PC-3 (cell line): Measurements from ENCODE around the gene PBX3. TPM values are rescaled to one million over a fixed set of nuclear protein-coding genes. Genes with fewer than 3 reads are reported as not detected.

ENCODE experiments used
- ATAC-seq: fragments of 200-7000 bp; cut with Tn5 transposase; 2 replicates; pipeline ENCODE4 v1.9.1; 2020; ENCODE audit warnings: mild to moderate bottlenecking, moderate library complexity
- BruUV-seq: library from RNA; stranded (reverse); fragments of 400-500 nt; replicated peaks from 2 replicates; lab custom pipeline; 2021; lab: Mats Ljungman, UMichigan
- CTCF ChIA-PET: fragments of 300-600 bp; sonication (Branson Sonifier 250); formaldehyde crosslinking; loops from one replicate; lab custom pipeline; 2022; ENCODE audit warnings: antibody characterized with exemption; lab: Charles Lee
- POLR2A ChIA-PET: fragments of 300-600 bp; sonication (Branson Sonifier 250); formaldehyde crosslinking; loops from one replicate; lab custom pipeline; 2022; ENCODE audit warnings: antibody characterized with exemption; ENCODE audit not compliant: unreplicated experiment; lab: Charles Lee
- DNase-seq: peaks from one replicate; pipeline ENCODE4 v3.0.0-alpha.2; 2015
- H2AFZ ChIP-seq: fragments of 300-600 bp; sonication (generic); 2 replicates; pipeline ENCODE4 v1.6.0; 2016; ENCODE audit warnings: antibody characterized with exemption, low read length
- H3F3A ChIP-seq: fragments of 300-600 bp; sonication (generic); one replicate; pipeline ENCODE4 v1.6.0; 2017; ENCODE audit warnings: antibody characterized with exemption, low read length, control low read depth, mild to moderate bottlenecking; ENCODE audit not compliant: unreplicated experiment
- H3K27ac ChIP-seq: fragments of 300-600 bp; sonication (generic); 2 replicates; pipeline ENCODE4 v1.5.1; 2016; ENCODE audit warnings: mild to moderate bottlenecking, low read length
- H3K27me3 ChIP-seq: fragments of 300-600 bp; sonication (generic); 2 replicates; pipeline ENCODE4 v1.6.1; 2016; ENCODE audit warnings: low read length, mixed read lengths
- H3K36me3 ChIP-seq: fragments of 300-600 bp; sonication (generic); 2 replicates; pipeline ENCODE4 v1.6.1; 2016; ENCODE audit warnings: low read depth, mixed run types, low read length, mixed read lengths
- H3K4me1 ChIP-seq: fragments of 300-600 bp; sonication (generic); 2 replicates; pipeline ENCODE4 v1.5.1; 2016; ENCODE audit warnings: low read length; ENCODE audit not compliant: insufficient read depth
- H3K4me2 ChIP-seq: fragments of 300-600 bp; sonication (generic); 2 replicates; pipeline ENCODE4 v1.6.0; 2016; ENCODE audit warnings: low read length
- H3K4me3 ChIP-seq: fragments of 300-600 bp; sonication (generic); 2 replicates; pipeline ENCODE4 v1.5.1; 2016; ENCODE audit warnings: mild to moderate bottlenecking, low read length, mixed read lengths
- H3K79me2 ChIP-seq: fragments of 300-600 bp; sonication (generic); 2 replicates; pipeline ENCODE4 v1.6.1; 2017; ENCODE audit warnings: low read length, mixed read lengths
- H3K9ac ChIP-seq: fragments of 300-600 bp; sonication (generic); 2 replicates; pipeline ENCODE4 v1.6.0; 2016; ENCODE audit warnings: mild to moderate bottlenecking, low read length
- H3K9me2 ChIP-seq: fragments of 300-600 bp; sonication (generic); replicated peaks from 2 replicates; pipeline ENCODE4 v1.6.1; 2016; ENCODE audit warnings: mixed run types, low read length, mixed read lengths
- H3K9me3 ChIP-seq: fragments of 300-600 bp; sonication (generic); 2 replicates; pipeline ENCODE4 v1.6.1; 2016; ENCODE audit warnings: low read length, mixed read lengths
- H4K20me1 ChIP-seq: fragments of 300-600 bp; sonication (generic); 2 replicates; pipeline ENCODE4 v1.6.1; 2016; ENCODE audit warnings: low read length, mixed read lengths
- CTCF ChIP-seq: fragments of 300-600 bp; sonication (generic); conservative IDR thresholded peaks from 2 replicates; pipeline ENCODE4 v1.5.1; 2017; ENCODE audit warnings: antibody characterized with exemption, low read depth, mild to moderate bottlenecking, low read length
- EZH2 ChIP-seq: fragments of 300-600 bp; sonication (generic); IDR thresholded peaks from one replicate; pipeline ENCODE4 v1.6.1; 2017; ENCODE audit warnings: antibody characterized with exemption, mild to moderate bottlenecking, low read length; ENCODE audit not compliant: unreplicated experiment
- EZH2phosphoT487 ChIP-seq: fragments of 300-600 bp; sonication (generic); IDR thresholded peaks from 2 replicates; pipeline ENCODE4 v1.6.1; 2018; ENCODE audit warnings: mild to moderate bottlenecking, antibody characterized with exemption, low read length, borderline replicate concordance
- intact Hi-C: fragments of 100-400 bp; cut with micrococcal nuclease; formaldehyde crosslinking; loops from 2 replicates; pipeline ENCODE4 v1.9.0; 2023
- total RNA-seq: library from RNA; depleted of rRNA; stranded (reverse); fragments of >200 nt; gene quantifications from 2 replicates; pipeline ENCODE4 v1.2.3, GENCODE V29; 2014

PBX3 gene
- total RNA-seq, 1 experiment from 2014 or later: 35.5 TPM

DNA sequence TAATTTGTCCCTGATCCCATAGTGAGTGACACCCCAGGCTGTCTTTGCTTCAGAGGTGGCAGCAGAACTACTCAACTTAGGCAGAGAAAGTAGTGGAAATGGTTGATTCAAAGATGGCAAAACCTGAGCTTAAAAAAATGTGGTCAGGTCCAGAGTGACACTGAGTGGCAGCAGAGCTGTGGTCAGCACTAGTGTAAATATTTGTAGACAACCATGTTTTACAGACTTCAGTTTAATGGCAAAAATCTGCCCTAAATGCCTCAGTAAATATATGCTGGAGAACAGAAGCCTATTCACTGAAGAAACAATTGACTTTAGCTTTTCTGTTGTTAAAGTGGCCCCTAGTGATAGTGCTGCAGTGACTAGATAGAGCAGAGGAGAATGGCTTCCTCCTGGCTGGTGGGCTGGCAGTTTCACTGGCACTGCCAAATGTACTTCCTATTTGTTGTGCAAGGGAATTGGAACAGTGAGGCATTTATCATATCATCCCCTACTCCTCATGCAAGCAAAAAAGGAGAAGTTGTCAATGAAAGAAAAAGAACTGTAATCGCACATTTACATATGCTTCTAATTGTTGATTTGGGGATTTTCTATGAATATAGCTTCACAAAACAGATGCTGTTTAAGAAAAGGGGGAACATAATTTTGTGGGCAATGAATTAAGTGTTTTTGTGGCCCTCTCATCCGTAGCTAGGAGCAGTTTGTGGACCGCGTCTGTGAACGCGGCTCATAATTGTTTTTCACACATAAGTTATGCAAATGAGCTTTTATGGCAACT lies 12.0 kb downstream of the PBX3 start:
- BruUV-seq: no TSS peak
- Histone ChIP-seq H2AFZ (peak overlapping the region; percentile 65; the same call in 1 of the 2 replicates), H3K27me3 (no peaks in the 10 kb centered on the region), H3K36me3 (no peaks in the 10 kb centered on the region), H3K4me1 (peaks cover 11% of the 10 kb centered on the region), H3K9me2 (no peaks in the 10 kb centered on the region), H3K79me2 (no peaks in the 10 kb centered on the region), H3K9ac (no peak overlapping the region), H3F3A (no peaks in the 10 kb centered on the region), H3K9me3 (no peaks in the 10 kb centered on the region), H4K20me1 (no peaks in the 10 kb centered on the region), H3K27ac (no peak overlapping the region), H3K4me3 (peak overlapping the region; percentile 53), H3K4me2 (peak overlapping the region; percentile 80)
- peak; percentile 44 for DNase-seq
- ChIA-PET CTCF (interaction anchor here (0.6 kb wide), 1 partner anchor 237 kb away, joined by 4 read pairs; no protein-coding TSS in a partner anchor), POLR2A (no interaction called here)
- TF ChIP-seq CTCF: no peak
- no peak for TF ChIP-seq EZH2phosphoT487
- TF ChIP-seq EZH2: no peak
- intact Hi-C loops: no loop called here
- peak; percentile 95 for ATAC-seq

- peak overlapping the region; percentile 80 for H3K4me2 ChIP-seq
- H3K27me3 ChIP-seq: no peaks in the 10 kb centered on the region
- no peak overlapping the region for H3K27ac ChIP-seq
- peak overlapping the region; percentile 53 for H3K4me3 ChIP-seq
- ChIA-PET CTCF (no interaction called here), POLR2A (no interaction called here)
- H2AFZ ChIP-seq: peak overlapping the region; percentile 65; the same call in 1 of the 2 replicates
- no peak overlapping the region for H3K9ac ChIP-seq
- ATAC-seq (peak; percentile 8; the same call in 1 of the 2 replicates), DNase-seq (no peak)
- H4K20me1 ChIP-seq: no peaks in the 10 kb centered on the region
- H3K4me1 ChIP-seq: peaks cover 11% of the 10 kb centered on the region
- BruUV-seq: no TSS peak
- TF ChIP-seq CTCF (no peak), EZH2phosphoT487 (no peak), EZH2 (no peak)
- H3K9me3 ChIP-seq: no peaks in the 10 kb centered on the region
- no peaks in the 10 kb centered on the region for H3F3A ChIP-seq
- intact Hi-C loops: no loop called here
- no peaks in the 10 kb centered on the region for H3K36me3 ChIP-seq
- H3K79me2 ChIP-seq: no peaks in the 10 kb centered on the region
- no peaks in the 10 kb centered on the region for H3K9me2 ChIP-seq
These were observed 12.6 kb downstream of the PBX3 start for GRCh38 chr9:125759764-125760129.

DNA sequence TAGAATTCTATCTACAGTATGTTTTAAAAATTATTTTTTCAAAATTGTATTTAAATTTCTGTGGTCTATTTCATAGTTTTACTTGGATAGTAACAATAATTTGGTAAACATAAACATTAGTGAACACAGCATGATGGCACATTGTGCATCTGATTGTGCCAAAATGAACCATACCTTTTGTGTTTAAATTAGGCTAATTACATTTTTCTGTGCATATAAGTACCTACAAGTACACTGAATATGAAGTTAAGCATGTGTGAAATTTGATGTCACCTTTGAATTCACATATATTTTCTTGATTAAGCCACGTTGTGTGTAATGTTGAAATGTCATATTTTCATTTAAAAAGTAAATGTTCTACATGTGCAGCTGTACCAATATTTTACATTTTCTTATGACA lies 13.4 kb downstream of the PBX3 start:
- ChIA-PET CTCF (no interaction called here), POLR2A (interaction anchor here (0.8 kb wide), 1 partner anchor 117 kb away, joined by 6 read pairs; no protein-coding TSS in a partner anchor)
- Histone ChIP-seq H3K9me3 (no peaks in the 10 kb centered on the region), H3K27ac (no peak overlapping the region), H3K79me2 (no peaks in the 10 kb centered on the region), H2AFZ (no peak overlapping the region), H3K4me3 (no peak overlapping the region), H3F3A (no peaks in the 10 kb centered on the region), H3K9me2 (no peaks in the 10 kb centered on the region), H3K36me3 (no peaks in the 10 kb centered on the region), H3K27me3 (no peaks in the 10 kb centered on the region), H3K4me1 (peaks cover 11% of the 10 kb centered on the region), H4K20me1 (no peaks in the 10 kb centered on the region), H3K9ac (no peak overlapping the region), H3K4me2 (no peak overlapping the region)
- intact Hi-C loops: no loop called here
- DNase-seq (no peak), ATAC-seq (no peak)
- TF ChIP-seq CTCF: no peak
- no peak for TF ChIP-seq EZH2phosphoT487
- no peak for TF ChIP-seq EZH2
- BruUV-seq: no TSS peak
